ENCODE results near the gene GALNT2. TPM values are rescaled to one million over a fixed set of nuclear protein-coding genes. Genes with fewer than 3 reads are reported as not detected.

Gene GALNT2
- total and polyA plus RNA-seq, 9 of the 15 experiments (the other 6 are each of a cell fraction or from before 2014, with no cell fraction given), result 1.6 to 106 (median 51.9) TPM

DNA sequence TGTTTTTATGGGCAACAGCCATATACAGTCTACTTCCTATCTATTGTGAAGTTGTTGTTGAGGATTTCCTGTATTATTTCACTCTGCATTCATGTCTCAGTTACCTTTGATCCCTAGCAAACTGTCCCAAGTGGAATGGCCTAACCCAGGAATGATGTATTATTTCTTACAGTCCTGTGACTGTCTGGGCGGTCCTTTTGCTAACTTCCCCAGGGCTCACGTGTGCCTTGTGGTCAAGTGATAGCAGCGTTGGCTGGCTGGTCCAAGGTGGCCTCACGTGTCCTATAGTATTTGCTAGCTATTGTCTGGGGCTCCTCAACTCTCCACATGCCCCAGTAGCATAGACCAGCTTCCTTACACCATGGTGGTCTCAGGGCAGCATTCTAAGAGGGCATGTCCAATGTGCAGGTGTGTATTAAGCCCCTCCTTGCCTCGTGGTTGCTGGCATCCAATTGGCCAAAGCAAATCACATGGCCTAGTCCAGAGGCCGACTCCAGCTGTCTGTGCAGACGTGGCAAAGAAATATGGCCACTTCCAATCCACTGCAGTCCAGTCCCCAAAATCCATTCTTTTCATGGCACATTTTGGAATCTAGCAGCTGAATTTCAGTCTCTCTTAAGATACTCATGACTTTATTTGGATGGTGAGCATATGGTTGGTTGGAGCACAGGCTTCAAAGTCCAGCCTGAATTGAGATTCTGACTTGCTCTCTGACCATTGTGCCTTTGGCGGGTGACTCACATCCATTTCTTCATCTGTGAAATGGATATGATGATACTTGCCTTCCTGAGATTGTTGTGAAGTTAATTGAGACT lies 94.1 kb downstream of the GALNT2 start:
- POLR2A ChIA-PET, result interaction anchor here (0.8 to 1.6 kb wide), 5 partner anchors 9 to 44 kb away, joined by 3 to 5 read pairs (median 4); no protein-coding TSS in a partner anchor
- Histone ChIP-seq H3K36me3 (ENCODE audit: control insufficient read depth, insufficient read depth, low read length) (peaks cover 12% of the 10 kb centered on the region; the same call in 2 of the 3 replicates), H3K27ac (ENCODE audit: extremely low read depth, low read depth, low read length) (peak overlapping the region; percentile 63), H3K79me2 (ENCODE audit: control insufficient read depth, insufficient read depth, low read length) (peaks cover 96% of the 10 kb centered on the region), H3K9ac (ENCODE audit: insufficient read depth in 1 of 2, low read depth in 2 of 2, low read length in 2 of 2) (peak overlapping the region in 1 of 2 experiments; percentile 45; a peak in 2 of 4 replicates), H2AFZ (ENCODE audit: low read depth, low read length) (peak overlapping the region; percentile 89), H3K9me1 (ENCODE audit: control insufficient read depth, insufficient read depth, low read length) (peaks cover 8% of the 10 kb centered on the region), H4K20me1 (replicated peaks; ENCODE audit: control insufficient read depth, insufficient read depth, low read length) (no peaks in the 10 kb centered on the region), H3K4me1 (replicated peaks in 1 of 2; ENCODE audit: control insufficient read depth in 2 of 2, insufficient read depth in 2 of 2, low read length in 2 of 2) (peaks cover 26 to 63% of the 10 kb centered on the region in 2 experiments), H3K4me2 (ENCODE audit: insufficient read depth, low read length) (peak overlapping the region; percentile 67), H3K9me3 (replicated peaks; ENCODE audit: control insufficient read depth, insufficient read depth, low read depth, low read length) (no peaks in the 10 kb centered on the region), H3K27me3 (ENCODE audit: control insufficient read depth in 2 of 2, insufficient read depth in 2 of 2, low read length in 2 of 2) (no peaks in the 10 kb centered on the region), H3K4me3 (no peak overlapping the region)
- FAIRE-seq (peak; percentile 71), ATAC-seq (peak; percentile 82), DNase-seq (ENCODE audit: extremely low read depth in 1 of 4, low spot score in 3 of 4) (peak in 2 of 4 experiments; percentile 81)
- CTCF ChIA-PET (ENCODE audit: low intra/inter-chr PET ratio), result interaction anchor here (0.6 kb wide), 1 partner anchor 79 kb away, joined by 5 read pairs; no protein-coding TSS in a partner anchor
- intact Hi-C loops (cut with micrococcal nuclease) (loop anchor here (1.0 kb wide), 1 partner anchor 23 kb away; no protein-coding TSS in a partner anchor), in situ Hi-C loops (cut with MboI) (no loop called here)
- BruUV-seq (replicated peaks), result no TSS peak
- WGBS (ENCODE audit: insufficient coverage, low coverage, missing lambda C conversion rate), result 12% methylated on average over 8 of the region's 8 CpGs
- TF ChIP-seq, protein P1, sequence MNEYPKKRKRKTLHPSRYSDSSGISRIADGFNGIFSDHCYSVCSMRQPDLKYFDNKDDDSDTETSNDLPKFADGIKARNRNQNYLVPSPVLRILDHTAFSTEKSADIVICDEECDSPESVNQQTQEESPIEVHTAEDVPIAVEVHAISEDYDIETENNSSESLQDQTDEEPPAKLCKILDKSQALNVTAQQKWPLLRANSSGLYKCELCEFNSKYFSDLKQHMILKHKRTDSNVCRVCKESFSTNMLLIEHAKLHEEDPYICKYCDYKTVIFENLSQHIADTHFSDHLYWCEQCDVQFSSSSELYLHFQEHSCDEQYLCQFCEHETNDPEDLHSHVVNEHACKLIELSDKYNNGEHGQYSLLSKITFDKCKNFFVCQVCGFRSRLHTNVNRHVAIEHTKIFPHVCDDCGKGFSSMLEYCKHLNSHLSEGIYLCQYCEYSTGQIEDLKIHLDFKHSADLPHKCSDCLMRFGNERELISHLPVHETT (CRISPR knock-in tag; conservative IDR thresholded peaks at IDR 0.05 in 1 of 2, IDR thresholded peaks at IDR 0.05 in 1 of 2), result peak in 1 of 2 experiments; percentile 50; a peak in 1 of 4 replicates
- TF ChIP-seq ZNF274 (IDR thresholded peaks at IDR 0.05; ENCODE audit: borderline replicate concordance, low read depth, low read length) (no peak), LEF1 (IDR thresholded peaks at IDR 0.05) (peak; percentile 46; the same call in 1 of the 2 replicates), ZNF3 (CRISPR knock-in tag; IDR thresholded peaks at IDR 0.05) (no peak), CCNT2 (IDR thresholded peaks at IDR 0.05; ENCODE audit: borderline replicate concordance, extremely low read depth, insufficient read length, low read depth, low read length) (no peak), SMAD1 (IDR thresholded peaks at IDR 0.05; ENCODE audit: low read depth, low read length, partially characterized antibody) (no peak), ILK (tag; IDR thresholded peaks at IDR 0.05; ENCODE audit: borderline replicate concordance, low read depth) (no peak), MTA1 (IDR thresholded peaks at IDR 0.05; ENCODE audit: borderline replicate concordance) (no peak), FUS (optimal IDR thresholded peaks at IDR 0.05; ENCODE audit: low read depth, low read length) (no peak)
- TF ChIP-seq, protein P2, sequence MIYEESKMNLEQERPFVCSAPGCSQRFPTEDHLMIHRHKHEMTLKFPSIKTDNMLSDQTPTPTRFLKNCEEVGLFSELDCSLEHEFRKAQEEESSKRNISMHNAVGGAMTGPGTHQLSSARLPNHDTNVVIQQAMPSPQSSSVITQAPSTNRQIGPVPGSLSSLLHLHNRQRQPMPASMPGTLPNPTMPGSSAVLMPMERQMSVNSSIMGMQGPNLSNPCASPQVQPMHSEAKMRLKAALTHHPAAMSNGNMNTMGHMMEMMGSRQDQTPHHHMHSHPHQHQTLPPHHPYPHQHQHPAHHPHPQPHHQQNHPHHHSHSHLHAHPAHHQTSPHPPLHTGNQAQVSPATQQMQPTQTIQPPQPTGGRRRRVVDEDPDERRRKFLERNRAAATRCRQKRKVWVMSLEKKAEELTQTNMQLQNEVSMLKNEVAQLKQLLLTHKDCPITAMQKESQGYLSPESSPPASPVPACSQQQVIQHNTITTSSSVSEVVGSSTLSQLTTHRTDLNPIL (CRISPR knock-in tag; IDR thresholded peaks at IDR 0.05), result no peak
- TF ChIP-seq, protein P3, sequence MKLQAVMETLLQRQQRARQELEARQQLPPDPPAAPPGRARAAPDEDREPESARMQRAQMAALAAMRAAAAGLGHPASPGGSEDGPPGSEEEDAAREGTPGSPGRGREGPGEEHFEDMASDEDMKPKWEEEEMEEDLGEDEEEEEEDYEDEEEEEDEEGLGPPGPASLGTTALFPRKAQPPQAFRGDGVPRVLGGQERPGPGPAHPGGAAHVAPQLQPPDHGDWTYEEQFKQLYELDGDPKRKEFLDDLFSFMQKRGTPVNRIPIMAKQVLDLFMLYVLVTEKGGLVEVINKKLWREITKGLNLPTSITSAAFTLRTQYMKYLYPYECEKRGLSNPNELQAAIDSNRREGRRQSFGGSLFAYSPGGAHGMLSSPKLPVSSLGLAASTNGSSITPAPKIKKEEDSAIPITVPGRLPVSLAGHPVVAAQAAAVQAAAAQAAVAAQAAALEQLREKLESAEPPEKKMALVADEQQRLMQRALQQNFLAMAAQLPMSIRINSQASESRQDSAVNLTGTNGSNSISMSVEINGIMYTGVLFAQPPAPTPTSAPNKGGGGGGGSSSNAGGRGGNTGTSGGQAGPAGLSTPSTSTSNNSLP (IDR thresholded peaks at IDR 0.05; ENCODE audit: borderline replicate concordance, low read depth, low read length), result no peak
- TF ChIP-seq, protein P4, sequence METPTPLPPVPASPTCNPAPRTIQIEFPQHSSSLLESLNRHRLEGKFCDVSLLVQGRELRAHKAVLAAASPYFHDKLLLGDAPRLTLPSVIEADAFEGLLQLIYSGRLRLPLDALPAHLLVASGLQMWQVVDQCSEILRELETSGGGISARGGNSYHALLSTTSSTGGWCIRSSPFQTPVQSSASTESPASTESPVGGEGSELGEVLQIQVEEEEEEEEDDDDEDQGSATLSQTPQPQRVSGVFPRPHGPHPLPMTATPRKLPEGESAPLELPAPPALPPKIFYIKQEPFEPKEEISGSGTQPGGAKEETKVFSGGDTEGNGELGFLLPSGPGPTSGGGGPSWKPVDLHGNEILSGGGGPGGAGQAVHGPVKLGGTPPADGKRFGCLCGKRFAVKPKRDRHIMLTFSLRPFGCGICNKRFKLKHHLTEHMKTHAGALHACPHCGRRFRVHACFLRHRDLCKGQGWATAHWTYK (CRISPR knock-in tag; IDR thresholded peaks at IDR 0.05), result peak; percentile 90

Measured in K562 (cell line).